ENCODE measurements around the gene ANKEF1.
"Not testable (repeated sequence)": the region's sequence is repeated elsewhere in the genome, so short reads cannot be mapped to it uniquely, and the experiment has no call there.

Gene ANKEF1

DNA sequence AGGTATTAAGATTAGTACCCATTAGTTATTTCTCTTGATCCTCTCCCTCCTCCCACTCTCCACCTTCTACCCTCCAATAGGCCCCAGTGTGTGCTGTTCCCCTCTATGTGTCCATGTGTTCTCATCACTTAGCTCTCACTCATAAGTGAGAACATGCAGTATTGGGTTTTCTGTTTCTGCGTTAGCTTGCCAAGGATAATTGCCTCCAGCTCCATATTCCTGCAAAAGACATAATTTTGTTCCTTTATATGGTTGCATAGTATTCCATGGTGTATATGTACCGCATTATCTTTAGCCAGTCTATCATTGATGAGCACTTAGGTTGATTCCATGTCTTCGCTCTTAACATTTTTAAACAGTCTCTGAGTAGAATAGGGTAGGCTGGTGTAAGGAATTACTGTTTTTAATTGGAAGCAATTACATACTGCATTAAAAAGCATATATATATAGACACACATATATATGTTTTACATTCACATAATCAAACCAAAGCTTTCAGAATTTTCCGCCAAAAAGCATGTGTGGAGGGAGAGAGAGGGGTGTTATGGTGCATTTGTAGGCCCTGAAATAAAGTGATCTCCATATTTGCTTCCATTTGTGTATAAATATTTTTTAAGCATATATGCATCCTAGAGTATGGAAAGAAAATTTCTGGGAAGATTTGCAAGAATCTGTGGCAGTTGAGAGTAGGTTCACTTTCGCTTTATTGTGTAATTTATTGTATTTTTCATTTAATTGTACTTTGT is 709 bp upstream of the ANKEF1 start:
- no peak for DNase-seq (ENCODE audit: low spot score)

GRCh38 chr20:10036321-10036720 is 1.5 kb downstream of the ANKEF1 start:
- not testable (repeated sequence) for DNase-seq (ENCODE audit: low spot score)

GRCh38 chr20:10040070-10040975 is 5.5 kb downstream of the ANKEF1 start:
- no peak for DNase-seq (ENCODE audit: low spot score)

DNA sequence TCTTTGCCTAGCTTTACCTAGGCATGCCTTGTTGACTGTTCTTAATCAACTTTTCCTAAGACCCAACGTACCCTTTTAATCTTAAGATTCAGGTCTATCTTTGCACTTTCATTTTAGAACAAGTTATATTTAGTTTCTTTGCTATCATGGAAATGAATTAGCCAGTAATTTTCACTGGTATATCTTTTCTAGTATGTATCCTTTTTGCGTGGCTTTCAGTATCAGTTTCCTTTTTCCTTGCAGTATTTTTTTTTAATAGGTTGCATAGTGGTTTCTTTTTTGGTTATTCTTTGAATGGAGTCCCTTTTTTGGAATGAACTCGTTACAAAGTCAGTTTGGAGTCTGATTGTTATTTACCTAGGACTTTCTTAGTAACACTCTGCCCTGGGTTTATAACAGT is 7.3 kb downstream of the ANKEF1 start:
- no peak for DNase-seq (ENCODE audit: low spot score)

- no peak for DNase-seq (ENCODE audit: low spot score)
Measured at GRCh38 chr20:10047427-10047826, 12.6 kb downstream of the ANKEF1 start.

- no peak for DNase-seq (ENCODE audit: low spot score)
Measured at GRCh38 chr20:10051185-10051584, 16.4 kb downstream of the ANKEF1 start.

DNA sequence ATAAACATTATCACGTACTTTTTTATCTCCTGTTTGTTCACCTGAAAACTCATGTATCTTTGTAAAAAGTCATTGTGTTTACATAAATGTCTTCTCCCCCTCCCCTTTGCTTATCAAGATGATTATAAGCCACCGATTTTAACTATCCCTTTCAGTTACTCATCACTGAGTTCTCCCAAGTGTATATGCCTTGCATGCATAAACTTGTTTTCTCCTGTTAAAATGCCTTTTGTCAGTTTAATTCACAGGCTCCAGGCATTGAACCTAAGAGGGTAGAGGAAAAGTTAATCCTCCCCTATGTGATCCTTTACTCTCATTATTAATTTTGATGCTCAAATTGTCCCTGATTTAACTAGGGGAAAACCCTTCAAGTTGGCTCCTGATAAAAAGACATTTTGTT is 24.2 kb downstream of the ANKEF1 start:
- DNase-seq (ENCODE audit: low spot score) = no peak

DNA sequence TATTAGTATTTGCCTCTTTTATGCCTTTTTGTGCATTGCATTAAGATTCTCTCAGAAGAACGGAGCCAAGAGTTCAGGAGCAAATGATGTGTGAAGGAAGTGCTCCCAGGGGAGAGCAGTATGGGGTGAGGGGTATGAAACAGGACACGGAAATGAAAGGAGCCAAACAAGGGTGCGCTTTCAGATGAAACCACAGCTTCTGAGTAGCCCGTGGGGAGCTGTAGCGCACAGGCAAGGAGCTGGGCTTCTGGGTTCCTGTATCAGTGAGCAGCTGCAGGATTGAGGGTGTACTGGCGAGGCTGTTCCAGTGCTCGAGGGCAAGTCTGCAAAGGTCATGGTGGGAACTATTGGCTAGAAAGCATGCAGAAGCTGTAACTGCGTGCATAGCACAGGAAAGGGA is 25.4 kb downstream of the ANKEF1 start:
- no peak for DNase-seq (ENCODE audit: low spot score)

DNA sequence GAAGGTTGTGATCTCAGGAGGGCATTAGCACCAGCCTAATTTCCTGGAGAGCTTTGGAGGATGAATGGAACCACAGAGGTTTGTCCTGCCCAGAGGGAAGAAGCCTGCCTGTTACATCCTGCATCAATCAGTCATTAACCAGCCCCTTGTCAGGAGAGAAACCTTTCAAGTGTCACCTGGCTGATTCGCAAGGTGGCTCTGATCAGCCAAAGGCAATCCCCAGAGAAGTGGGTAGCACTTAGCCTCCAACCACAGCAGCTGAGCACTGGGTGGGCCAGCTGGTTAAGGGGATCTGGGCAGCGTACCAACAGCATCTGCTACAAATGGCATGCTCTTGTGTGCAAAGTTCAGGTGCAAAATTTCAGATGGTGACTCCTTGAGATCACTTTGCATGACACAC is 26.9 kb downstream of the ANKEF1 start:
- no peak for DNase-seq (ENCODE audit: low spot score)

- DNase-seq (ENCODE audit: low spot score) = no peak
Measured at GRCh38 chr20:10063482-10063881, 28.7 kb downstream of the ANKEF1 start.

DNA sequence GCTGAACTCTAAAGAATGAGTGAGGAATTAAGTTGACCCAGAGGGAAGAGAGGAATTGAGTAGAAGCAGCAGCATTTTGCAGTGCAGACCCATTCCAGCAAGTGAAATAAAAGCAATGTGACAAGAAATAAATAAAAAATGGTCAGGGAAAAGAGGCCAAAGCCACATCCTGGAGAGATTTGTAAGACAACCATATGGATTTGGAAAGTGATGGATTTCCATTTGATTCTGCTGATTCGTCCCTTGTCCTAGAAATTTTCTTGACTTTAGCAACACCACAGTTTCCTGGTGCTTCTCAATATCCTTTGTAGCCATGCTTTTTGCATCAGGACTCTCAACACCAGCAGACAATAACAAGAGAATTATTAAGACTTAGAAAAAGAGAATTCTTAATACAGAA is 29.8 kb downstream of the ANKEF1 start:
- DNase-seq (ENCODE audit: low spot score) = no peak

DNA sequence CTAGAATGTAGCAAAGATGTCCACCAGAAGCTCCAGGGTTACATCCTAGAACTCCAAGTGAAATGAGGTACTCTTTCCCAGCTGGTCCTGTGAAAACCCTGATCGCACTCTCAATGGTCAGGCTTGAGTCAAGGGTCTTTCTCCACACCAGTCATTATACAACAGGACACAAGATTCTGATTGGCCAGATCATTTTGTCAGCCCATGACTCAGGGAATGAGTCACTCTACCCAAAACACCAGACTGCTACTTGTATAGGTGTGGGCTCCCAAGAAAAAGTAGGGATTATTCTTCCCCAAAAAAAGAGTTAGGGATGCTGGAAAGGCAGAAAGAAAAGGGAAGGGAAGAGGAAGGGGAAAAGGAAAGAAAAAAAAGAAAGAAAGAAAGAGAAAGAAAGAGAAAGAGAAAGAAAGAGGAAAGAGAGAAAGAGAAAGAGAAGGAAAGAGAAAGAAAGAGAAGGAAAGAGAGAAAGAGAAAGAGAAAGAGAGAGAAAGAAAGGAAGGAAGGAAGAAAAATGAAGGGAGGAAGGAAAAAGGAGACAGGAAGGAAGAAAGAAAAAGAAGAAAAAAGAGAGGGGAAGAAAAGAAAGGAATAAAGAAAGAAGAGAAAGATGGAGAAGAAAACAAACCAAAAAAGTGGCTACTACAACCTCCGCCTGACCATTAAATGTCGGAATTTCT is 30.5 kb downstream of the ANKEF1 start:
- DNase-seq (ENCODE audit: low spot score) = no peak

DNA sequence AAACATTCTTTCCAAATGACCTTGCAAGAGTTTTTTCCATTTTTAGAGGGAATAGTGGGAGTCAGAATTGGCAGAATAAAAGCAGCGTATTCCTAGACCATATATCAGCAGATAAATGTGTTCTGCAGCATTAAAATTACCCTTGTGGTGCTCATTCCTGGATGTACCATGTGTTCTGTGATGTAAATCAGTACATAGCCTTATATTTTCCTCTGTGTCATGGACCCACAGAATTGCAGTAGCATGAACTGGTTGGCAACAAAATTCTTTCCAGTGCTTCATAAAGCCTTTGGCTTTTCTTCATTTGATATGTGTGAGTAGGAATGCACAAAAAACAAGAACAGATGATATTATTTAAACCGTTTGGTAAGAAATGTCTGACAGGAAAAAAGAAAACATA is 32.5 kb downstream of the ANKEF1 start:
- DNase-seq (ENCODE audit: low spot score) = no peak

GRCh38 chr20:10074513-10074912 is 39.7 kb downstream of the ANKEF1 start:
- DNase-seq (ENCODE audit: low spot score) = no peak

- DNase-seq (ENCODE audit: low spot score) = no peak
Measured at GRCh38 chr20:10075606-10076005, 40.8 kb downstream of the ANKEF1 start.

GRCh38 chr20:10076126-10077080 is 41.6 kb downstream of the ANKEF1 start:
- no peak for DNase-seq (ENCODE audit: low spot score)

DNA sequence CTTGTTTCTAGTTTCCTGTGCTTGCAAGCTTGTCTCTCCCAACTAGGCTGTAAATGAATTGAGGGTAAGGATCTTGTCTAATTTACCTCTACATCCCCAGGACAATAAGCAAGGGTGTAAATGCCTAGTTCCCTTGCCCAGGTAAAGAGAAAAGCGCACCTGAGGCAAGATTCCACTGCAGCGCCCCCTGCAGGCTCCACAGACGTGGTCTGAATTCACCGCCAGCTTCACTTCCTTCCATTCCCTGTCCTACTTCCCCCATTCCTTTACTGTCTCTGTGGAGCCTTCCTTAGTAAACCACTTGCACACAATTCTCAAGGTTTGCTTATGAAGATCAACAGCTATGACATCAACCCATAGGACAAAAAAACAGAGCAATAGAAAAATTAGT is 42.3 kb downstream of the ANKEF1 start:
- DNase-seq (ENCODE audit: low spot score) = no peak

- no peak for DNase-seq (ENCODE audit: low spot score)
Measured at GRCh38 chr20:10077886-10078285, 43.1 kb downstream of the ANKEF1 start.

GRCh38 chr20:10078403-10078802 is 43.6 kb downstream of the ANKEF1 start:
- no peak for DNase-seq (ENCODE audit: low spot score)

DNA sequence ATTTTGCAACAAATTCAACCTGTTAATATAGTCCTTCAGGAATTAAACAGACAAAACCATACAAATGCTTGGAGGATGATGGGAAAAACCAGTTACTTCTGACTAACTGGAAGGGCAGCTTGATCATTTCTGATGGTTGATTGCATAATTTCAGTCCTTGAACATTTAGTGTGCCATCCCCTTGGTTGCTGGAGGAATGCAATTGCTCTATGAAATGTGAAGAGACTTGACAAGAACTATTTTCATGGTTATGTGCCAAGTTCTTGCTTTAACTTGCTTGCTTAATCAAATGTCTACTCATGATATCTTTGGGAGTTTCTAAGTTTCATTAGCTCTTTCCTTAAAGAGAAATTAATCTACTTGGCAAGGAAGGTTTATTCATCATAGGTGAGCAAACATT is 45.2 kb downstream of the ANKEF1 start:
- no peak for DNase-seq (ENCODE audit: low spot score)

DNA sequence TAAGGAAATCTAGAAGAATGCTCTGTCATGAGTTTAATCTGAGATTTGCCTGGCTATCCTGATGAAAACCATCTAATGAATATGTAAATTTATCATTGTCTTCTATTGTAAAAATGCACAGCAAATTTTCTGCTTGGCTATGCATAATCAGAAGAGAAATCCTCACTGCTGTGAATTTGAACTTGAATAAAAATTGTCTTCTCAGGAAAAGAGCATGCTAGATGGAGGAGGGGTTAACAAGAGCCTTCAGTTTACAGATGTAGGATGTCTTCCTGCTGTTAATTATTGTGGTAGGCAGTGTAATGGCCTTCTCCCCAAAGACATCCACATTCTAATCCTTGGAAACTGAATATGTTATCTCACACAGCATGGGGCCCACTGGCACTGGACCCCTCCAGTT is 45.8 kb downstream of the ANKEF1 start:
- no peak for DNase-seq (ENCODE audit: low spot score)
